Measurements from ENCODE around the gene EPN2. TPM values are rescaled to one million over a fixed set of nuclear protein-coding genes. Genes with fewer than 3 reads are reported as not detected.

EPN2 gene
- total RNA-seq, 4 donors from 2014 or later = 23.9 to 35.1 (median 34.1) TPM

DNA sequence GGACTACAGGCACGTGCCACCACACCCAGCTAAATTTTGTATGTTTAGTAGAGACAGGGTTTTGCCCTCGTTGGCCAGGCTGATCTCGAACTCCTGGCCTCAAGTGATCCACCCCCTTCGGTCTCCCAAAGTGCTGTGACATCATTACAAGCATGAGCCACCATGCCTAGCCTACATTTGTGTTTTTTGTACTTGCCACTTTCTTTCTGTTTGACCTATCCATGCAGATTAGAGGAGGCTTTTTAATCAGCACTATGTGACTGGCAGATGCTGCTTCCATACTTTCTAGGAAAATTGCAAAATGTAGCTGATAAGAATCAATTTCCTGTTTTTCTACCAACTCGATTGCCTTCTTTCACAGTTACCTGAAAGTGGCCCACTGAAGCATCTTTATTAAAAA, 68.1 kb downstream of the EPN2 start:
- TF ChIP-seq, protein P1, sequence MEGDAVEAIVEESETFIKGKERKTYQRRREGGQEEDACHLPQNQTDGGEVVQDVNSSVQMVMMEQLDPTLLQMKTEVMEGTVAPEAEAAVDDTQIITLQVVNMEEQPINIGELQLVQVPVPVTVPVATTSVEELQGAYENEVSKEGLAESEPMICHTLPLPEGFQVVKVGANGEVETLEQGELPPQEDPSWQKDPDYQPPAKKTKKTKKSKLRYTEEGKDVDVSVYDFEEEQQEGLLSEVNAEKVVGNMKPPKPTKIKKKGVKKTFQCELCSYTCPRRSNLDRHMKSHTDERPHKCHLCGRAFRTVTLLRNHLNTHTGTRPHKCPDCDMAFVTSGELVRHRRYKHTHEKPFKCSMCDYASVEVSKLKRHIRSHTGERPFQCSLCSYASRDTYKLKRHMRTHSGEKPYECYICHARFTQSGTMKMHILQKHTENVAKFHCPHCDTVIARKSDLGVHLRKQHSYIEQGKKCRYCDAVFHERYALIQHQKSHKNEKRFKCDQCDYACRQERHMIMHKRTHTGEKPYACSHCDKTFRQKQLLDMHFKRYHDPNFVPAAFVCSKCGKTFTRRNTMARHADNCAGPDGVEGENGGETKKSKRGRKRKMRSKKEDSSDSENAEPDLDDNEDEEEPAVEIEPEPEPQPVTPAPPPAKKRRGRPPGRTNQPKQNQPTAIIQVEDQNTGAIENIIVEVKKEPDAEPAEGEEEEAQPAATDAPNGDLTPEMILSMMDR (IDR thresholded peaks at IDR 0.05) = no peak
- Histone ChIP-seq H3K27me3 (no peaks in the 10 kb centered on the region), H3K36me3 (peaks cover 0 to 4% (median 0%) of the 10 kb centered on the region in 3 donors), H3K4me1 (peaks cover 8 to 44% (median 32%) of the 10 kb centered on the region in 4 donors), H3K9me3 (no peaks in the 10 kb centered on the region), H3K27ac (no peak overlapping the region), H3K4me3 (no peak overlapping the region)
- no peak for DNase-seq

DNA sequence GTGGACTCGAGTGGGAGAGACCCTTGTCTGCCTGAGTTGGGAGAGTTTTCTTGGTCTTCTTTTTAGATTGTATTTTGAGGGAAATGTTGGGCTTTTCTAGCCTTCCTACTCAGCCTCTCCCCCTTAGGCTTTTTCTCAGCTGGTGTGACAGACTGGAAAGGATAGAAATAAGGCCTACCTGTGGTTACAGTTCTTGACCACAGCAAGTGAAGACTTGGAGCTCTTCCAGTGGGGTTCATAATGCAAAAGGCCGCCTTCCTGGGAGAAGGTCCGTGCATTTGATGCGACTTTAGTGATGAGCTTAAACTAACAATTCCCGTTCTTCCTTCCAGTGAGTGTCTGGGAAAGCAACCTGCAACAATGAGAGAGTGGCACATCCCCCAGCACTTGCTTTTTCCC, 68.6 kb downstream of the EPN2 start:
- Histone ChIP-seq H3K27me3 (no peaks in the 10 kb centered on the region), H3K27ac (no peak overlapping the region), H3K9me3 (no peaks in the 10 kb centered on the region), H3K4me3 (no peak overlapping the region), H3K4me1 (peaks cover 8 to 44% (median 32%) of the 10 kb centered on the region in 4 donors), H3K36me3 (peaks cover 0 to 4% (median 0%) of the 10 kb centered on the region in 3 donors)
- no peak for TF ChIP-seq POLR2A (IDR thresholded peaks at IDR 0.05)
- TF ChIP-seq, protein P1 (IDR thresholded peaks at IDR 0.05) = no peak
- DNase-seq = no peak

DNA sequence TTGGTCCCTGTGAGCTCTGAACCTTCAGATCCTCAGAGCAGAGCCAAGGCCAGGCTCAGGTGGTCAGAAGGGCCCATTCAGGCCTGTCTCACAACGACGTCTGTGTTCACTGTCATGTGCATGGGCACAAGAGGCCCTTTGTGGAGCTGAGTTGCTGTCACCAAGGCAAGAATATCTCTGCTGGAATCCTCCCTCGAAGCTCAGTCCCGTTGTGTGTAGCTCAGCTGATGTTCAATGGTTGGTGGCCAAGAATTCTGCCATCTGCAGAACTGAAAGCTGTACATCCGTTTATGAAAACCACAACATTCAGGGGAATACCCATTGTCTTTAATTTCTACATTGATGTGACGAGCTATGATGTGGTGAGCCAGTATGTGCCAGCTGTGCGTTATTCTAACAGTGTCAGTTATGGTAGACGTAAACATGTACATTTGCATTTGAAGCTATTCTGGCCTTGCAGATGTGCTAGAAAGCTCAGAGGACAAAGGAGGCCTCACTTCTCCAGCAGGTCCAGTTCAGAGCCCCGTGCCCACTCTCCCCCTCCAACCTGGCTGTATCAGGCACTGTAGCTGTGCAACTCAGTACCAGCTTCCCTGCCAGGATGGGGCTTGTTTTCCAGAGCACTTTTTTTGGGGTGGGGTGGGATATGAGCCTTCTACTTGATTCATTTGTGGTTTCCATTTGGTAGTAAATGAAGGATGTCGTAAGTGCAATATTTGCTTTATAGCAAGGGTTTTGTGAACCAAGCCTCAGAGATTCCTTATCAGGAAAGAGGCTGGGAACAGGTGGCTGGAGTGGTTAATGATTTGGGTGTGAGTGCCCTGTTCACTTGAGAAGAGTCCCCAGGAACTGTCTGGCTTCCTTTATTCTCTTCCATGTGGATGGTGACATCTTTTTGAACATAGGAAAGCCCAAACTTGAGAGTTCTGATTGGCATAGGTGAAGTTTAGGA, 69.3 kb downstream of the EPN2 start:
- H3K27me3 ChIP-seq = no peaks in the 10 kb centered on the region
- peak overlapping the region in 2 of 4 donors; percentile 19 to 27 for H3K27ac ChIP-seq
- peaks cover 5 to 42% (median 32%) of the 10 kb centered on the region in 4 donors for H3K4me1 ChIP-seq
- DNase-seq = peak in 2 of 3 donors; percentile 53 to 67
- no peak overlapping the region for H3K4me3 ChIP-seq
- H3K9me3 ChIP-seq = no peaks in the 10 kb centered on the region
- peaks cover 0 to 4% (median 0%) of the 10 kb centered on the region in 3 donors for H3K36me3 ChIP-seq
- no peak for TF ChIP-seq POLR2A (IDR thresholded peaks at IDR 0.05)

DNA sequence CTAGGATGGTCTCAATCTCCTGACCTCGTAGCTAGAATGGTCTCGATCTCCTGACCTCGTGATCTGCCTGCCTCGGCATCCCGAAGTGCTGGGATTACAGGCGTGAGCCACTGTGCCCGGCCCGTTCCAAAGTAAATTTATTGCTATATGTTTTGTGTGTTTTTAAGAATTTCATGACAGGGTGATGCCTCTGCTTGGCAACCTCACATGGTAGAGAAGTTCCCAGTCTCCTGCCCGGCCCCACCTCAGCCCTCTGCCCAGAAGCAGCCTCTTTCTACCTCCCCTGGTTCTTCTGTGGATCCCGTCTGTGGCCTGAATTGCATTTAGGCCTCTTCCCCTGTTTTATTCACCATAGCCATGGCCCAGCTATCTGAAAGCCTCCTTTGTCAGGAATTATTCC, 70.4 kb downstream of the EPN2 start:
- H3K9me3 ChIP-seq = no peaks in the 10 kb centered on the region
- H3K36me3 ChIP-seq = peaks cover 0 to 13% (median 0%) of the 10 kb centered on the region in 3 donors
- H3K27me3 ChIP-seq = no peaks in the 10 kb centered on the region
- H3K27ac ChIP-seq = no peak overlapping the region
- no peak for DNase-seq
- TF ChIP-seq, protein P1 (IDR thresholded peaks at IDR 0.05) = no peak
- no peak for TF ChIP-seq POLR2A (IDR thresholded peaks at IDR 0.05)
- no peak overlapping the region for H3K4me3 ChIP-seq
- H3K4me1 ChIP-seq = peaks cover 0 to 36% (median 30%) of the 10 kb centered on the region in 4 donors

DNA sequence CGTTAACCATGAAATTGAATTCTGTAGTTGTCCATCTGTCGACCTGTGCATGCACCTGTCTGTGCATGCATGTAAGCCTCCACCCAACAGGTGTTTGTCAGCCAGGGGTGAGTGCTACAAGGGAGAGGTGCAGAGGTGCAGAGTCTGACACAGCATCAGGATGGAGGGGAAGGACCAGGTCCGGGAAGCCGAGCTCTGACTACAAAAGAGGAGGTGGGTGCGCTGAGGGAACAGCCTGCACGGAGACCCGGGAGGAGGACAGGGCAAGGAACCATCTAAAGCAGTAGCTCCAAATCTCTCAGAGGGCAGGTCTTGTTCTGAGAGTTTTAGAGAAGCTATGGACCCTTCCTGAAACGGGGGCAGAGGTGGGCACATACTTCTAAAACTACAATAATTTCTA, 71.2 kb downstream of the EPN2 start:
- Histone ChIP-seq H3K27ac (no peak overlapping the region), H3K4me1 (peaks cover 0 to 33% (median 22%) of the 10 kb centered on the region in 4 donors), H3K27me3 (no peaks in the 10 kb centered on the region), H3K4me3 (no peak overlapping the region), H3K9me3 (no peaks in the 10 kb centered on the region), H3K36me3 (peaks cover 0 to 21% (median 0%) of the 10 kb centered on the region in 3 donors)
- TF ChIP-seq POLR2A (IDR thresholded peaks at IDR 0.05) = no peak
- DNase-seq = no peak

DNA sequence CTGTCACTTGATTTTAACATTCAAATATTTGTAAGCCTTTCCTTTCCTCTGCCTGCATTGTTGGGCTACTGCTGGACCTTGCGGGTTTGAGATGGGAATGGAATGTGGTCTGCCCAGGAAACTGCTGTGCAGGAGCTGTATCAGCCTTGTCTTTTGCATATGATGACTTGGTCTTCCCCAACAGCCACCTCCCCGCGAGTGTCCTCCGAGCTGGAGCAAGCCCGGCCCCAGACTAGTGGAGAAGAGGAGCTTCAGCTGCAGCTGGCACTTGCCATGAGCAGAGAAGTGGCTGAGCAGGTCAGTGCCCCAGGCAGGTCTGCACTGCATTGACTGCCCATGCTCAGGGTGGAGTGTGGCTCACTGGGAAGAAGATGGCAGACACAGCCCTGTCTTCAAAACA, 72.5 kb downstream of the EPN2 start:
- no peaks in the 10 kb centered on the region for H3K27me3 ChIP-seq
- peaks cover 0 to 23% (median 0%) of the 10 kb centered on the region in 3 donors for H3K36me3 ChIP-seq
- DNase-seq = no peak
- peaks cover 0 to 22% (median 14%) of the 10 kb centered on the region in 4 donors for H3K4me1 ChIP-seq
- no peak overlapping the region for H3K27ac ChIP-seq
- H3K9me3 ChIP-seq = no peaks in the 10 kb centered on the region
- H3K4me3 ChIP-seq = no peak overlapping the region
- TF ChIP-seq, protein P1 (IDR thresholded peaks at IDR 0.05) = no peak
- no peak for TF ChIP-seq POLR2A (IDR thresholded peaks at IDR 0.05)
